Epithelial cell of proximal tubule (primary cell): ENCODE measurements around the gene AP1G2. TPM values are rescaled to one million over a fixed set of nuclear protein-coding genes. Genes with fewer than 3 reads are reported as not detected.

ENCODE experiments used
- DNase-seq: peaks from one replicate; pipeline ENCODE4 v3.0.0-alpha.2; 2011; ENCODE audit warnings: low read depth
- H3K4me3 ChIP-seq: 2 replicates; pipeline ENCODE4 v1.5.1; 2011; ENCODE audit warnings: low read depth, mild to moderate bottlenecking, low read length
- total RNA-seq: library from RNA; depleted of rRNA; stranded (reverse); fragments of >200 nt; gene quantifications from 2 replicates; pipeline ENCODE4 v1.2.3, GENCODE V29; 2015
- TF ChIP-seq, protein P1 (sequence below): conservative IDR thresholded peaks from 2 replicates; pipeline ENCODE4 v1.5.1; 2012; ENCODE audit warnings: low read depth, mild to moderate bottlenecking, low read length

AP1G2 gene
- total RNA-seq, 1 donor from 2014 or later = 89.9 TPM

DNA sequence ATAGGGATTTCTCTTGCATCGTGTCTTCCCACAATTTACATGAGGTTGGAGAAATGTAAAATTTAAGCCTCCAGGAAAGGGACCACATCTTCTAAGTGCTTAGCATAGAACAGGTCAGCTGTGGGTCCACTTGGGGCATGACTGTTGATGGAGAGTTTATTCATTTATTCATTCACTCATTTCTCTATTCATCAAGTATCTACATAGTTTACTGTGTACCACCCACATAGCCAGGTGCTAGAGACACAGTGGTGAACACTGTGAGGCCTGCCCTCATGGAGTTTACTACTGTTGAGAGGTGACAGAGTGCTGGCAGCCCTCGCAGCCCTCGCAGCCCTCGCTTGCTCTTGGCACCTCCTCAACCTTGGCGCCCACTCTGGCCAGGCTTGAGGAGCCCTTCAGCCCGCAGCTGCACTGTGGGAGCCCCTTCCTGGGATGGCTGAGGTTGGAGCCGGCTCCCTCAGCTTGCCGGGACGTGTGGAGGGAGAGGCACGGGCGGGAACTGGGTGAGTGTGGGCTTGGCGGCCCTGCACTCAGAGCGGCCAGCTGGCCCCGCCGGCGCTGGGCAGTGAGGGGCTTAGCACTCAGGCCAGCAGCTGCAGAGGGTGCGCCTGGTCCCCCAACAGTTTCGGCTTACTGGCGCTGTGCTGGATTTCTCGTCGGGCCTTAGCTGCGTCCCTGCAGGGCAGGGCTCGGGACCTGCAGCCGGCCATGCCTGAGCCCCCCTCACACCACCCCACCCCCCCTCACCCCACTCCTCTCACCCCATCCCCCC lies 12.7 kb upstream of the AP1G2 start:
- H3K4me3 ChIP-seq = no peak overlapping the region
- TF ChIP-seq, protein P1, sequence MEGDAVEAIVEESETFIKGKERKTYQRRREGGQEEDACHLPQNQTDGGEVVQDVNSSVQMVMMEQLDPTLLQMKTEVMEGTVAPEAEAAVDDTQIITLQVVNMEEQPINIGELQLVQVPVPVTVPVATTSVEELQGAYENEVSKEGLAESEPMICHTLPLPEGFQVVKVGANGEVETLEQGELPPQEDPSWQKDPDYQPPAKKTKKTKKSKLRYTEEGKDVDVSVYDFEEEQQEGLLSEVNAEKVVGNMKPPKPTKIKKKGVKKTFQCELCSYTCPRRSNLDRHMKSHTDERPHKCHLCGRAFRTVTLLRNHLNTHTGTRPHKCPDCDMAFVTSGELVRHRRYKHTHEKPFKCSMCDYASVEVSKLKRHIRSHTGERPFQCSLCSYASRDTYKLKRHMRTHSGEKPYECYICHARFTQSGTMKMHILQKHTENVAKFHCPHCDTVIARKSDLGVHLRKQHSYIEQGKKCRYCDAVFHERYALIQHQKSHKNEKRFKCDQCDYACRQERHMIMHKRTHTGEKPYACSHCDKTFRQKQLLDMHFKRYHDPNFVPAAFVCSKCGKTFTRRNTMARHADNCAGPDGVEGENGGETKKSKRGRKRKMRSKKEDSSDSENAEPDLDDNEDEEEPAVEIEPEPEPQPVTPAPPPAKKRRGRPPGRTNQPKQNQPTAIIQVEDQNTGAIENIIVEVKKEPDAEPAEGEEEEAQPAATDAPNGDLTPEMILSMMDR = no peak
- DNase-seq = no peak

DNA sequence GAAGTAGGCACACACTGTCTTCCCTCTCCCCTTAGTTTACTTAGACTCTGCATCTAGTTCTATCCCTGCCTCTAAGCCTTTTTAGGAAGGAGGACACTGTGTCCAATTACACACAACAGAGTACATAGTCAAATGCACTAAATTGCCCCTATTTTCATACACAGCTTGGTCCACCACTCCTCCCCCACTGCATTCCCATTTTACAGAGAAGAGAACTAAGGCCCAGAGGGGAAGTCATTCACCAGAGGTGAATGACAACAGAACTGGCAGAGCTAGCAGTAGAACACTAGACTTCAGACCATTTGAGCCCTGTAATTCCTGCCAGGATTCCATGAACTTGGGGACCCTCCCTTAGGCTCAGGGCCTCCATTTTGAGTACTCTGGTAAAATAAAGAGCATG lies 12.1 kb upstream of the AP1G2 start:
- DNase-seq = no peak
- H3K4me3 ChIP-seq = no peak overlapping the region
- TF ChIP-seq, protein P1 = no peak

DNA sequence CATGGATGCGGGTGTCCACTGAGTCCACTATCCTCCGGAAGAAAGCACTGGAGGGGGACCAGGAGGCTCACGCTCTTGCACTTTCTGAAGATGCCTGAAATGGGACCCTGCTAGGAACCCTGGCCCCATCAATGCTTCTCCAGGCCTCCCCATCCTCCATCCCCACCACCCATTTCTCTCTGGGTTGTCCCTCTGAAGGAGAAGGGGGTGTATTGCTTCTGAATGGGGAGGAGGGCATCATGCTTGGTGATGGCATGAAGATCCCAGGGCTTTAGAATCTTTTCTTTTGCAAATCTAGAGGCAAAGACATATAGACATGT lies 11.7 kb upstream of the AP1G2 start:
- TF ChIP-seq, protein P1 = no peak
- no peak for DNase-seq
- no peak overlapping the region for H3K4me3 ChIP-seq

DNA sequence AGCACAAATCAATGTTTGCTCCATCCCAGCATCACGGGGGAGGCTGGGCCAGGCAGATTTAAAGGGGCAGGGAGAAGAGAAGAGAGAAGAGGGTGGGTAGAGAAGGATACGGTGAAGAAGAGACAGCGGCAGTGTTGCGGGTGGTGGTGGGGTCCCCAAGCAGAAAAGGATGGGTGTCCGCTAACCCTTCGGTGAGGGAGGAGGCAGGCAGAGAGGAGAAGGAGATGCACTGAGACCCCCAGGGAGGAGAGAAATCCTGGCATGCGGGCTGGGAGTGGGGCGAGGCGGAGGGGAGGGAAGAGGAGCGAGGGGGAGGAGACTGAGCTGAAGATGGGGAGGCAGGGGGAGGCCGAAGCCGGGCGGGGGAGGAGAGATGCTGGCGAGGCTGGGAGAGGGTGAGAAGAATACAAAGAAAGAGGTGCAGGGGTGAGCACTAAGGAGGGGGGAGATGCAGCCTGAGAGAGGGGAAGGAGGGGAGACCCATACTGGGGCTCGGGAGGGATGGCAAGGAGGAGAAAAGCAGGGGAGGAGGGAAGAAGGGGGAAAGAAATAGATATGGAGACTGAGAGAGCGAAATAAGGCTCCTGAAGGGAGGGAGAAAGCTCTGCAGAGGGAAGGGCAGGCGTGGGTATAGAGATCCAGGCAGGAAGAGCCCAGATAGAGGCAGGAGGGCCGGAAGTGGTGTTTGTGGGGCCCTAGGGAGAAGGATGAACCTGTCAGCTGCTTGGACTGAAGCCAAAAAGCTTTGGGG lies 11.1 kb upstream of the AP1G2 start, which contains the start of gene JPH4:
TSS of gene JPH4 (minus strand) at position 231 of the 751 bp plus-strand sequence. CDS start 1,337 bp downstream, outside the sequence.
- H3K4me3 ChIP-seq = no peak within 1 kb of the TSS

DNA sequence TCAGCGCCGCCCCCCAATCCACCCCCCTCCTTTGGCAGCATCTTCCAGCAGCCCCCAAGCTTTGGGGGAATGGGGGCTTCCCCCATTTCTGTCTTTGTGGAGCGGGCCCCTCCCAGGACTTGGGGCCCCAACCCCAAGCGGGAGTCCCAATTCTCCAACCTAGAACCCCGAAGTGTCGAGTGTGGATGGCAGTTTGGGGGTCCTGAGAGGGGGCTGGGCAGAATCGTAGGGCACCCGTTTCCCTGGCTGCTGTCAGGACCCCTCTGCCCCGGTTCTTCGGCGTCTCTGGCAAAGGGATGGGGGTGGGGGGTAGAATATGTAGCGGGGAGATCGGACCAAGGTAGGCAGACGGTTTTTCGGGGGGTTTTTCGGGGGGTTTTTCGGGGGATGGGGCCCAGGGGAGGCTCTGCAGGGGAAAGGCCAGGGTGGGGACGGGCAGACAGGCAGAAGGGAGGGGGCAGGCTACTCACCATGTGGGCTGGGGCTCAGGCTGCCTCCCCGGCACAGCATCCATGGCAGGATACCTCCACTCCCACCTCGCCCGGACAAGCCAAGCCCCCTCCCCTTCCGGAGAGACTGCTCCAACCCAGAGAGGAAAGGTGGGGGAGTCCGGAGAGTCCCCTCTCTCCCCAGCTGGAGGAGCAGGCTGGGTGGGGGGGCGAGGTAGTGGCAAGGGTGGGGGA lies 10.3 kb upstream of the AP1G2 start:
- no peak for DNase-seq
- H3K4me3 ChIP-seq = no peak overlapping the region
- TF ChIP-seq, protein P1 = no peak

More for the DNA sequence above, 11.1 kb upstream of the AP1G2 start, which contains the start of gene JPH4:
- no peak for DNase-seq
- TF ChIP-seq, protein P1 = no peak

DNA sequence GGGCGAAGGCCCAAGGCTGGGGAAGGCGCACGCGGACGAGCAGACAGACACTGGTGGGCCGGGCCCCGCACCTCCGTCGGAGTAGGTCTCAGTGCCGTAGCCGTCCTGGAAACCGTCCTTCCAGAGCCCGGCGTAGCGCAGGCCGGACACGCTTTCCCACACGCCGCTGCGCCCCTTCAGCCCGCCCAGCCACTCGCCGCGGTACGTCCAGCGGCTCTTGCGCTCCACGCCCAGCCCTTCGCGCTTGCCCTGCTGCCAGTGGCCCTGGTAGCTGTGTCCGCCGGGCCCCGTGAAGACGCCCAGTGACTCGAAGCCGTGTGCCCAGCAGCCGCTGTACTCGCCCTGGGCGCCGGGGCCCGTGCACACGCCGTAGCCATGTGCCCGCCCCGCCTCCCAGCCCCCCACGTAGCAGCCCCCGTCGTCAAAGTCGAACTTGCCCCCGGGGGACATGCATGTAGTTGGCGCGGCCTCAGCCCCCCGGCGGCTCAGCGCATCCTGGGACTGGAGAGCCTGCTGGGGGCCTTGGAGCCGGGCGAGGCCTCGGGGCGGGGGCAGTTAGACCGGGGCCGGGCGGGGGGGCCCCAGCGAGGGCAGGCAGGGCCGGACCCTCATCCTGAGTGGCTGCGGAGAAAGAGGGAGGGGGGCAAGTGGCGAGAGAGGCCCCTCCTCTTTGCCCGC lies 9.6 kb upstream of the AP1G2 start:
- TF ChIP-seq, protein P1 = no peak
- H3K4me3 ChIP-seq = no peak overlapping the region
- no peak for DNase-seq
